DND-41 (cell line): ENCODE measurements around the gene FEM1B.

Experiments
- ATAC-seq: fragments of 200-7000 bp; cut with Tn5 transposase; 3 replicates; pipeline ENCODE4 v1.9.1; 2021; ENCODE audit warnings: low read depth; ENCODE audit not compliant: insufficient read depth
- DNase-seq: peaks from one replicate; pipeline ENCODE4 v3.0.0-alpha.2; 2020
- H2AFZ ChIP-seq: 2 replicates; pipeline ENCODE4 v1.6.0; 2012; ENCODE audit warnings: low read depth, low read length
- H3K27ac ChIP-seq: 2 replicates; pipeline ENCODE4 v1.5.1; 2012; ENCODE audit warnings: low read length, inconsistent platforms
- H3K27me3 ChIP-seq: fragments of 200-600 bp; sonication (generic); 2 replicates; pipeline ENCODE4 v1.6.0; 2012; ENCODE audit warnings: low read length, mild to moderate bottlenecking, inconsistent platforms; ENCODE audit not compliant: insufficient read depth, poor library complexity
- H3K36me3 ChIP-seq: 2 replicates; pipeline ENCODE4 v1.5.1; 2012; ENCODE audit warnings: low read length, inconsistent platforms; ENCODE audit not compliant: insufficient read depth
- H3K4me1 ChIP-seq: 2 replicates; pipeline ENCODE4 v1.5.1; 2012; ENCODE audit warnings: mild to moderate bottlenecking, low read length; ENCODE audit not compliant: insufficient read depth
- H3K4me2 ChIP-seq: 2 replicates; pipeline ENCODE4 v1.6.0; 2012; ENCODE audit warnings: mild to moderate bottlenecking, moderate library complexity, low read length, inconsistent platforms; ENCODE audit not compliant: insufficient read depth
- H3K4me3 ChIP-seq, 2 experiments: fragments of 200-600 bp in 1 of 2; shearing (Covaris generic) in 1 of 2; 2 replicates each; pipeline ENCODE4 v1.5.1; 2012 to 2016; ENCODE audit warnings: inconsistent platforms in 2 of 2, low read length in 2 of 2, mild to moderate bottlenecking in 2 of 2, low read depth in 1 of 2, moderate library complexity in 1 of 2
- H3K79me2 ChIP-seq: 2 replicates; pipeline ENCODE4 v1.6.0; 2012; ENCODE audit warnings: low read length, inconsistent platforms; ENCODE audit not compliant: insufficient read depth
- H3K9ac ChIP-seq: 2 replicates; pipeline ENCODE4 v1.6.0; 2012; ENCODE audit warnings: low read depth, mild to moderate bottlenecking, inconsistent platforms, low read length, moderate library complexity
- H3K9me3 ChIP-seq: 2 replicates; pipeline ENCODE4 v1.5.1; 2012; ENCODE audit warnings: low read length, moderate library complexity, mild to moderate bottlenecking, inconsistent platforms; ENCODE audit not compliant: insufficient read depth, severe bottlenecking
- H4K20me1 ChIP-seq: 2 replicates; pipeline ENCODE4 v1.6.0; 2012; ENCODE audit warnings: low read length; ENCODE audit not compliant: insufficient read depth
- EZH2 ChIP-seq: IDR thresholded peaks from 3 replicates; pipeline ENCODE4 v1.6.1; 2012; ENCODE audit warnings: borderline replicate concordance, low read depth, mild to moderate bottlenecking, moderate library complexity, low read length, inconsistent platforms; ENCODE audit not compliant: severe bottlenecking
- TF ChIP-seq, protein P1 (sequence below): IDR thresholded peaks from 2 replicates; pipeline ENCODE4 v1.5.1; 2012; ENCODE audit warnings: borderline replicate concordance, low read length, moderate library complexity, mild to moderate bottlenecking; ENCODE audit not compliant: poor library complexity, severe bottlenecking; ENCODE audit errors: extremely low read depth

Gene FEM1B

DNA sequence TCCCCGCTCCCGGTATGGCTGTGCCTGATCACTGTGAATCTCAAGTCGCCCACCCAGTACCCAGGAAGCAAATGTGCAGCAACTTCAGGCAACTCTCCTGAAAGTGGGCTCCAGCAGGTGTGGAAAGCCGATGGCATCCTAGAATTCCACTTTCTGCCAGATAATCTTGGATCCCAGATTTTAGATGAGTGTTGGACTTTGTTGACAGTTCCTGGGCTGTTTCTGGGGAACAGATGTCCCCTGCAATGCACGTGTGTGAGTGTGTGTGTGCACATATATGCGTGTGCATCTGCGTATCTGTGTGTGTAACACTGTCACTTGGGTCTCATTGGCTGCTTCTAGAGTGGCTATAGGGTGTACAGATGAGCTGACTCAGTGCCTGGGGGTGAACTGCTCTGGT is 59.0 kb downstream of the FEM1B start:
- H4K20me1 ChIP-seq = no peaks in the 10 kb centered on the region
- peaks cover 4% of the 10 kb centered on the region for H3K27me3 ChIP-seq
- H3K36me3 ChIP-seq = no peaks in the 10 kb centered on the region
- TF ChIP-seq, protein P1, sequence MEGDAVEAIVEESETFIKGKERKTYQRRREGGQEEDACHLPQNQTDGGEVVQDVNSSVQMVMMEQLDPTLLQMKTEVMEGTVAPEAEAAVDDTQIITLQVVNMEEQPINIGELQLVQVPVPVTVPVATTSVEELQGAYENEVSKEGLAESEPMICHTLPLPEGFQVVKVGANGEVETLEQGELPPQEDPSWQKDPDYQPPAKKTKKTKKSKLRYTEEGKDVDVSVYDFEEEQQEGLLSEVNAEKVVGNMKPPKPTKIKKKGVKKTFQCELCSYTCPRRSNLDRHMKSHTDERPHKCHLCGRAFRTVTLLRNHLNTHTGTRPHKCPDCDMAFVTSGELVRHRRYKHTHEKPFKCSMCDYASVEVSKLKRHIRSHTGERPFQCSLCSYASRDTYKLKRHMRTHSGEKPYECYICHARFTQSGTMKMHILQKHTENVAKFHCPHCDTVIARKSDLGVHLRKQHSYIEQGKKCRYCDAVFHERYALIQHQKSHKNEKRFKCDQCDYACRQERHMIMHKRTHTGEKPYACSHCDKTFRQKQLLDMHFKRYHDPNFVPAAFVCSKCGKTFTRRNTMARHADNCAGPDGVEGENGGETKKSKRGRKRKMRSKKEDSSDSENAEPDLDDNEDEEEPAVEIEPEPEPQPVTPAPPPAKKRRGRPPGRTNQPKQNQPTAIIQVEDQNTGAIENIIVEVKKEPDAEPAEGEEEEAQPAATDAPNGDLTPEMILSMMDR = no peak
- TF ChIP-seq EZH2 = no peak
- H2AFZ ChIP-seq = no peak overlapping the region
- H3K79me2 ChIP-seq = no peaks in the 10 kb centered on the region
- no peak overlapping the region for H3K4me3 ChIP-seq
- H3K9ac ChIP-seq = no peak overlapping the region
- ATAC-seq = no peak
- H3K9me3 ChIP-seq = no peaks in the 10 kb centered on the region
- no peaks in the 10 kb centered on the region for H3K4me1 ChIP-seq
- DNase-seq = no peak
- no peak overlapping the region for H3K27ac ChIP-seq
- H3K4me2 ChIP-seq = no peak overlapping the region

DNA sequence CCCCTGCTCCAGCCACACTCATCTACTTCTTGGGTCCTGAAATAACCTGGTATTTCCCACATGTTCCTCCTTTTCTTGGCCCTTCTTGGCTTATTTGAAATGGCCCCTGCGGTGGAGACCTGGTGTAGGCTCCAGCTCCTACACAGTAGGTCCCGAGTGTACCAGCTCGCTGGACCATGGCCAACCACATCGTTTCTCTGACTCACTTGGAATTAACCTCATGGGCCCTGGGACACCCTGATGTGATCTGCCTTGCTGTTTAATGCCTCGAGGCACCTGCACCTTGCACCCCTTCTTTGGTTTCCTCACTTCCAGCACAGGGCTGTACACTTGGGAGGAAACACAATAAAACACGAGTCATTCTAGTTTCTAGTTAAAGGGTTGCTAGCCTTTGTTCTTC is 60.3 kb downstream of the FEM1B start:
- peaks cover 4% of the 10 kb centered on the region for H3K27me3 ChIP-seq
- no peaks in the 10 kb centered on the region for H3K79me2 ChIP-seq
- H3K4me3 ChIP-seq = no peak overlapping the region
- no peaks in the 10 kb centered on the region for H3K4me1 ChIP-seq
- no peak overlapping the region for H3K4me2 ChIP-seq
- H3K9me3 ChIP-seq = no peaks in the 10 kb centered on the region
- no peaks in the 10 kb centered on the region for H3K36me3 ChIP-seq
- H3K9ac ChIP-seq = no peak overlapping the region
- H4K20me1 ChIP-seq = no peaks in the 10 kb centered on the region; the same call in 1 of the 2 replicates
- no peak overlapping the region for H2AFZ ChIP-seq
- no peak overlapping the region for H3K27ac ChIP-seq
- TF ChIP-seq, protein P1 = no peak
- no peak for TF ChIP-seq EZH2
- ATAC-seq = no peak
- no peak for DNase-seq

DNA sequence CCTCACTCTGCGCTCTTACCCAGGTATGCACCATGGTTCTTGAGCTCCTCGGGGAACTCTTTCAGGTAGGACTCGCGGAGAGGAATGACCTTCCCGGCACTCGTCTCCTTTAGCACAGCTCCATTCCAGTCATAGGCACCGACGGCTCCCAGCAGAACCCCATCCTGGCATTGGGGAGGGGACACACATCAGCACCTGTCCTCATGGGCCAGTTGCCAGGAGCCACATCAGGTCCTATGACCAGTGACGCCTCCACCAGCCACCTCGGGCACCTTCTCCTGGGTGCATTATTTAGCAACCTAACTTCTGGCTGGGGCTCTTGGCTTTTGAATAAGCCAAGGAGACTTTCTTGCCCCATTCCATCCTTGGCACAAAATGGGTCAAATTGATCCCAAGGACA is 61.9 kb downstream of the FEM1B start:
- no peak for ATAC-seq
- no peak overlapping the region for H3K4me3 ChIP-seq
- H3K27ac ChIP-seq = no peak overlapping the region

More for the DNA sequence above, 61.9 kb downstream of the FEM1B start:
- no peak for DNase-seq
- Histone ChIP-seq H3K4me2 (no peak overlapping the region), H2AFZ (no peak overlapping the region), H3K9me3 (no peaks in the 10 kb centered on the region), H3K4me1 (no peaks in the 10 kb centered on the region), H3K36me3 (no peaks in the 10 kb centered on the region), H3K9ac (no peak overlapping the region), H3K79me2 (no peaks in the 10 kb centered on the region), H3K27me3 (peaks cover 4% of the 10 kb centered on the region), H4K20me1 (no peaks in the 10 kb centered on the region; the same call in 1 of the 2 replicates)
- no peak for TF ChIP-seq EZH2
- TF ChIP-seq, protein P1 = no peak
